ENCODE results near the gene LCN15. TPM values are rescaled to one million over a fixed set of nuclear protein-coding genes. Genes with fewer than 3 reads are reported as not detected.

Gene LCN15
- total and polyA plus RNA-seq, 2 of the 4 experiments (the other 2 are of a cell fraction) = not detected

GRCh38 chr9:136748201-136748600 lies 16.1 kb downstream of the LCN15 start, which contains the start of gene LCN6:
Gene LCN6 (minus strand): TSS chr9:136748525. CDS start chr9:136748483, 42 bp downstream.
- Histone ChIP-seq H4K5ac (ENCODE audit: low read depth, low read length) (no peak within 1 kb of the TSS), H3K9me1 (ENCODE audit: insufficient read depth, low read length) (no peaks in the 10 kb centered on the region), H3K27me3 (ENCODE audit: control insufficient read depth, insufficient read depth, low read length) (peaks cover 26% of the 10 kb centered on the region), H3K23ac (ENCODE audit: low read depth, low read length) (no peak within 1 kb of the TSS), H3K18ac (ENCODE audit: low read depth, low read length) (no peak within 1 kb of the TSS), H2BK15ac (ENCODE audit: low read depth, low read length) (no peak within 1 kb of the TSS), H4K20me1 (ENCODE audit: insufficient read depth, low read length) (no peaks in the 10 kb centered on the region; the same call in 1 of the 2 replicates), H3K14ac (replicated peaks; ENCODE audit: low read depth, low read length) (no peak within 1 kb of the TSS), H2AK9ac (replicated peaks; ENCODE audit: low read depth, low read length, poor library complexity) (no peak within 1 kb of the TSS), H2AK5ac (ENCODE audit: low read depth, low read length) (no peak within 1 kb of the TSS), H3K4me1 (ENCODE audit: control insufficient read depth, insufficient read depth, low read length) (no peaks in the 10 kb centered on the region), H3K27ac (ENCODE audit: insufficient read depth, low read length) (no peak within 1 kb of the TSS), H2BK5ac (ENCODE audit: low read depth, low read length, poor library complexity, severe bottlenecking) (no peak within 1 kb of the TSS), H3K4ac (ENCODE audit: low read depth, low read length) (no peak within 1 kb of the TSS), H3K4me3 (ENCODE audit: insufficient read depth, low read depth, low read length) (no peak within 1 kb of the TSS), H2AFZ (replicated peaks; ENCODE audit: low read length, poor library complexity) (no peak within 1 kb of the TSS), H3K4me2 (ENCODE audit: low read depth, low read length) (no peak within 1 kb of the TSS), H3K9ac (ENCODE audit: low read depth, low read length) (no peak within 1 kb of the TSS), H3K56ac (ENCODE audit: extremely low read depth, insufficient read depth, low read length) (no peak within 1 kb of the TSS), H2BK20ac (ENCODE audit: low read depth, low read length) (no peak within 1 kb of the TSS), H4K8ac (ENCODE audit: low read depth in 2 of 2, low read length in 2 of 2) (no peak within 1 kb of the TSS), H3K9me3 (ENCODE audit: control insufficient read depth, insufficient read depth, low read length) (peaks cover 4% of the 10 kb centered on the region), H3K36me3 (ENCODE audit: control insufficient read depth, insufficient read depth, low read length) (no peaks in the 10 kb centered on the region), H4K91ac (ENCODE audit: insufficient read depth, low read depth, low read length) (no peak within 1 kb of the TSS), H3K79me1 (ENCODE audit: low read depth in 1 of 2, low read length in 2 of 2) (no peaks in the 10 kb centered on the region), H2BK120ac (ENCODE audit: low read depth, low read length) (no peak within 1 kb of the TSS)
- ChIA-PET POLR2A (ENCODE audit: unreplicated experiment) (no interaction called here), CTCF (no interaction called here)
- WGBS, 2 experiments (ENCODE audit: extremely low coverage in 2 of 2, insufficient read length in 1 of 2) = 41% methylated on average over 4 of the region's 8 CpGs; no CpG with 5 or more reads in 1 of the 2 experiments
- in situ Hi-C loops (cut with MboI; ENCODE audit: low sequenced_read_pairs) (no loop called here), intact Hi-C loops (cut with micrococcal nuclease) (no loop called here), dilution Hi-C loops (cut with HindIII; ENCODE audit: low sequenced_read_pairs, unreplicated experiment) (no loop called here)
- DNase-seq = no peak
- no TSS peak for BruUV-seq (replicated peaks)
- TF ChIP-seq MAZ (IDR thresholded peaks at IDR 0.05; ENCODE audit: borderline replicate concordance, low read depth, low read length) (no peak), SMC3 (IDR thresholded peaks at IDR 0.05; ENCODE audit: low read depth, low read length) (no peak), POLR2A (IDR thresholded peaks at IDR 0.05; ENCODE audit: low read depth, low read length) (no peak), CHD1 (IDR thresholded peaks at IDR 0.05; ENCODE audit: low read depth, low read length) (no peak), FOS (IDR thresholded peaks at IDR 0.05; ENCODE audit: low read depth, low read length) (no peak), MAFK (IDR thresholded peaks at IDR 0.05; ENCODE audit: low read depth, low read length) (no peak), RFX5 (IDR thresholded peaks at IDR 0.05; ENCODE audit: low read depth, low read length) (no peak), BHLHE40 (IDR thresholded peaks at IDR 0.05; ENCODE audit: low read depth, low read length) (no peak), NFE2L2 (IDR thresholded peaks at IDR 0.05; ENCODE audit: low read depth, low read length) (no peak), CEBPB (IDR thresholded peaks at IDR 0.05; ENCODE audit: low read depth, low read length) (no peak)
- TF ChIP-seq, protein P1, sequence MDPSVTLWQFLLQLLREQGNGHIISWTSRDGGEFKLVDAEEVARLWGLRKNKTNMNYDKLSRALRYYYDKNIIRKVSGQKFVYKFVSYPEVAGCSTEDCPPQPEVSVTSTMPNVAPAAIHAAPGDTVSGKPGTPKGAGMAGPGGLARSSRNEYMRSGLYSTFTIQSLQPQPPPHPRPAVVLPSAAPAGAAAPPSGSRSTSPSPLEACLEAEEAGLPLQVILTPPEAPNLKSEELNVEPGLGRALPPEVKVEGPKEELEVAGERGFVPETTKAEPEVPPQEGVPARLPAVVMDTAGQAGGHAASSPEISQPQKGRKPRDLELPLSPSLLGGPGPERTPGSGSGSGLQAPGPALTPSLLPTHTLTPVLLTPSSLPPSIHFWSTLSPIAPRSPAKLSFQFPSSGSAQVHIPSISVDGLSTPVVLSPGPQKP (IDR thresholded peaks at IDR 0.05; ENCODE audit: borderline replicate concordance, low read depth, low read length) = no peak
- TF ChIP-seq, protein P2, sequence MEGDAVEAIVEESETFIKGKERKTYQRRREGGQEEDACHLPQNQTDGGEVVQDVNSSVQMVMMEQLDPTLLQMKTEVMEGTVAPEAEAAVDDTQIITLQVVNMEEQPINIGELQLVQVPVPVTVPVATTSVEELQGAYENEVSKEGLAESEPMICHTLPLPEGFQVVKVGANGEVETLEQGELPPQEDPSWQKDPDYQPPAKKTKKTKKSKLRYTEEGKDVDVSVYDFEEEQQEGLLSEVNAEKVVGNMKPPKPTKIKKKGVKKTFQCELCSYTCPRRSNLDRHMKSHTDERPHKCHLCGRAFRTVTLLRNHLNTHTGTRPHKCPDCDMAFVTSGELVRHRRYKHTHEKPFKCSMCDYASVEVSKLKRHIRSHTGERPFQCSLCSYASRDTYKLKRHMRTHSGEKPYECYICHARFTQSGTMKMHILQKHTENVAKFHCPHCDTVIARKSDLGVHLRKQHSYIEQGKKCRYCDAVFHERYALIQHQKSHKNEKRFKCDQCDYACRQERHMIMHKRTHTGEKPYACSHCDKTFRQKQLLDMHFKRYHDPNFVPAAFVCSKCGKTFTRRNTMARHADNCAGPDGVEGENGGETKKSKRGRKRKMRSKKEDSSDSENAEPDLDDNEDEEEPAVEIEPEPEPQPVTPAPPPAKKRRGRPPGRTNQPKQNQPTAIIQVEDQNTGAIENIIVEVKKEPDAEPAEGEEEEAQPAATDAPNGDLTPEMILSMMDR (conservative IDR thresholded peaks at IDR 0.05; ENCODE audit: low read depth, low read length) = no peak
- TF ChIP-seq, protein P3, sequence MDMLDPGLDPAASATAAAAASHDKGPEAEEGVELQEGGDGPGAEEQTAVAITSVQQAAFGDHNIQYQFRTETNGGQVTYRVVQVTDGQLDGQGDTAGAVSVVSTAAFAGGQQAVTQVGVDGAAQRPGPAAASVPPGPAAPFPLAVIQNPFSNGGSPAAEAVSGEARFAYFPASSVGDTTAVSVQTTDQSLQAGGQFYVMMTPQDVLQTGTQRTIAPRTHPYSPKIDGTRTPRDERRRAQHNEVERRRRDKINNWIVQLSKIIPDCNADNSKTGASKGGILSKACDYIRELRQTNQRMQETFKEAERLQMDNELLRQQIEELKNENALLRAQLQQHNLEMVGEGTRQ (IDR thresholded peaks at IDR 0.05; ENCODE audit: low read depth, low read length) = no peak
- ATAC-seq (ENCODE audit: low read depth) = no peak

Data from IMR-90 (cell line).